Suprapubic skin (tissue), 4 donors: Measurements from ENCODE around the gene KYAT1. TPM values are rescaled to one million over a fixed set of nuclear protein-coding genes. Genes with fewer than 3 reads are reported as not detected.
"Not testable (repeated sequence)": the region's sequence is repeated elsewhere in the genome, so short reads cannot be mapped to it uniquely, and the experiment has no call there.

Experiments
- DNase-seq, 2 donors: peaks; one replicate each; pipeline ENCODE4 v3.0.0-alpha.2; 2019; ENCODE audit warnings: low spot score in 2 of 2
- H3K27ac ChIP-seq: fragments of 200-600 bp; sonication (generic); one replicate; pipeline ENCODE4 v1.5.1; 2019
- H3K27me3 ChIP-seq: fragments of 200-600 bp; sonication (generic); one replicate; pipeline ENCODE4 v1.5.1; 2019
- H3K36me3 ChIP-seq: fragments of 200-600 bp; sonication (generic); one replicate; pipeline ENCODE4 v1.5.1; 2019
- H3K4me1 ChIP-seq: fragments of 200-600 bp; sonication (generic); one replicate; pipeline ENCODE4 v1.5.1; 2019
- H3K4me3 ChIP-seq: fragments of 200-600 bp; sonication (generic); one replicate; pipeline ENCODE4 v1.5.1; 2019; ENCODE audit warnings: mild to moderate bottlenecking
- H3K9me3 ChIP-seq: fragments of 200-600 bp; sonication (generic); one replicate; pipeline ENCODE4 v1.5.1; 2019
- CTCF ChIP-seq, 2 donors: fragments of 200-600 bp in 1 of 2; fragments of 450-650 bp in 1 of 2; sonication (generic) in 1 of 2; IDR thresholded peaks; one replicate each; pipeline ENCODE4 v1.5.1; 2016 to 2019; ENCODE audit warnings: antibody characterized with exemption in 2 of 2, mild to moderate bottlenecking in 1 of 2, moderate library complexity in 1 of 2
- EP300 ChIP-seq: sonication (generic); formaldehyde crosslinking; IDR thresholded peaks from one replicate; pipeline ENCODE4 v1.6.1; 2017; ENCODE audit warnings: antibody characterized with exemption
- POLR2A ChIP-seq, 2 donors: fragments of 450-650 bp; IDR thresholded peaks; one replicate each; pipeline ENCODE4 v1.6.1; 2017; ENCODE audit warnings: antibody characterized with exemption in 2 of 2, mild to moderate bottlenecking in 2 of 2, moderate library complexity in 2 of 2
- POLR2AphosphoS5 ChIP-seq, 3 donors: sonication (generic); formaldehyde crosslinking; IDR thresholded peaks; one replicate each; pipeline ENCODE4 v1.6.1; 2017; ENCODE audit warnings: antibody characterized with exemption in 3 of 3
- WGBS: methylation state at CpG from one replicate; pipeline ENCODE4 v1.1.5; 2018; 5-methylcytosine and 5-hydroxymethylcytosine counted together
- total RNA-seq, 4 donors: library from RNA; depleted of rRNA; stranded (reverse); fragments of >200 nt; gene quantifications; one replicate each; pipeline ENCODE4 v1.1.0, GENCODE V29; 2016

KYAT1 gene
- total RNA-seq, 4 donors from 2014 or later = 10.6 to 17.1 (median 14.6) TPM

GRCh38 chr9:128863647-128864046 is 18.1 kb downstream of the KYAT1 start:
- Histone ChIP-seq H3K4me3 (no peak overlapping the region), H3K27ac (no peak overlapping the region), H3K36me3 (no peaks in the 10 kb centered on the region), H3K9me3 (no peaks in the 10 kb centered on the region), H3K4me1 (peaks cover 42% of the 10 kb centered on the region), H3K27me3 (no peaks in the 10 kb centered on the region)
- WGBS = 32% methylated on average over 6 of the region's 10 CpGs
- DNase-seq = peak; percentile 83 to 91
- peak; percentile 87 to 95 for TF ChIP-seq CTCF (IDR thresholded peaks at IDR 0.05)
- no peak for TF ChIP-seq EP300

GRCh38 chr9:128862401-128862851 is 19.3 kb downstream of the KYAT1 start:
- no peak for DNase-seq
- Histone ChIP-seq H3K36me3 (no peaks in the 10 kb centered on the region), H3K4me1 (peaks cover 44% of the 10 kb centered on the region), H3K27me3 (no peaks in the 10 kb centered on the region), H3K4me3 (no peak overlapping the region), H3K27ac (peak overlapping the region; percentile 20), H3K9me3 (no peaks in the 10 kb centered on the region)
- WGBS = 57% methylated on average over 4 of the region's 6 CpGs
- TF ChIP-seq POLR2A (IDR thresholded peaks at IDR 0.05) = no peak
- TF ChIP-seq POLR2AphosphoS5 (IDR thresholded peaks at IDR 0.05) = no peak
- no peak for TF ChIP-seq EP300
- no peak for TF ChIP-seq CTCF (IDR thresholded peaks at IDR 0.05)

GRCh38 chr9:128861501-128861900 is 20.2 kb downstream of the KYAT1 start:
- DNase-seq = no peak
- Histone ChIP-seq H3K36me3 (no peaks in the 10 kb centered on the region), H3K4me1 (peaks cover 48% of the 10 kb centered on the region), H3K27me3 (no peaks in the 10 kb centered on the region), H3K4me3 (no peak overlapping the region), H3K9me3 (no peaks in the 10 kb centered on the region), H3K27ac (peak overlapping the region; percentile 15)
- 93% methylated on average over 5 of the region's 6 CpGs for WGBS
- TF ChIP-seq EP300 (no peak), POLR2A (IDR thresholded peaks at IDR 0.05) (no peak), POLR2AphosphoS5 (IDR thresholded peaks at IDR 0.05) (no peak), CTCF (IDR thresholded peaks at IDR 0.05) (no peak)

GRCh38 chr9:128860937-128861336 is 20.8 kb downstream of the KYAT1 start:
- no peak overlapping the region for H3K27ac ChIP-seq
- 76% methylated on average over 5 of the region's 5 CpGs for WGBS
- H3K4me1 ChIP-seq = peaks cover 48% of the 10 kb centered on the region
- H3K36me3 ChIP-seq = no peaks in the 10 kb centered on the region
- no peak for DNase-seq
- TF ChIP-seq EP300 = no peak
- TF ChIP-seq CTCF (IDR thresholded peaks at IDR 0.05) = no peak
- TF ChIP-seq POLR2A (IDR thresholded peaks at IDR 0.05) = no peak
- TF ChIP-seq POLR2AphosphoS5 (IDR thresholded peaks at IDR 0.05) = no peak
- H3K4me3 ChIP-seq = no peak overlapping the region
- no peaks in the 10 kb centered on the region for H3K9me3 ChIP-seq
- no peaks in the 10 kb centered on the region for H3K27me3 ChIP-seq

- H3K4me3 ChIP-seq, H3K36me3 ChIP-seq, H3K9me3 ChIP-seq, H3K27me3 ChIP-seq, DNase-seq, H3K27ac ChIP-seq: not testable (repeated sequence)
- peaks cover 45% of the 10 kb centered on the region for H3K4me1 ChIP-seq
- 95% methylated on average over 7 of the region's 7 CpGs for WGBS
Observed at GRCh38 chr9:128858476-128858875, 23.3 kb downstream of the KYAT1 start.

GRCh38 chr9:128854454-128854853 is 27.3 kb downstream of the KYAT1 start:
- not testable (repeated sequence) for H3K9me3 ChIP-seq, H3K27me3 ChIP-seq, H3K4me3 ChIP-seq, H3K27ac ChIP-seq, H3K36me3 ChIP-seq, DNase-seq
- peaks cover 14% of the 10 kb centered on the region for H3K4me1 ChIP-seq
- 89% methylated on average over 6 of the region's 6 CpGs for WGBS

GRCh38 chr9:128852646-128853045 is 29.1 kb downstream of the KYAT1 start:
- not testable (repeated sequence) for H3K27ac ChIP-seq, H3K9me3 ChIP-seq, H3K4me3 ChIP-seq, H3K27me3 ChIP-seq, DNase-seq, H3K36me3 ChIP-seq
- 66% methylated on average over 2 of the region's 2 CpGs for WGBS
- peaks cover 14% of the 10 kb centered on the region for H3K4me1 ChIP-seq
